Measurements from ENCODE around the gene ADAMTS12. TPM values are rescaled to one million over a fixed set of nuclear protein-coding genes. Genes with fewer than 3 reads are reported as not detected.

ADAMTS12 gene
- total and polyA plus RNA-seq, 2 of the 8 experiments (the other 6 are each of a cell fraction or from before 2014, with no cell fraction given): 6.4 to 12.8 TPM

DNA sequence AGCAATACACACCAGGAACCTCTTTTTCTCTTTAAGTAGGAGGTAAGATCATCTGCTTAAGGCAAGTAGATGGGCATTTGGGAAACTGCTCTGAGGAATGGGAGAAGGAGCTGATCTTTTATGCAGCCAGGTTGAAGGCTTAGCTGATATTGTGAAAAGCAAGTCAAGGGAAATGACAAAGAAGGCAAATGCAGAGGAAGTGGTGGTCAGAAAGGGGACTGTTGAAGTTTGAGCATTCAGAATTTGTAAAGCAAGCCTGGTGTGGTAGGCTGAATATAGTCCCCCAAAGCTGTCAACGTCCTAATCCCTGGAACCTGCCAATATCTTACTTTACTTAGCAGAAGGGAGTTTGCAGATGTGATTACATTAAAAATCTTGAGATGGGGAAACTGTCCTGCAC, 128.9 kb downstream of the ADAMTS12 start:
- no peaks in the 10 kb centered on the region for H4K20me1 ChIP-seq (replicated peaks in 1 of 2; ENCODE audit: control insufficient read depth in 1 of 2, insufficient read depth in 2 of 2, low read length in 2 of 2)
- H2AK5ac ChIP-seq (ENCODE audit: low read depth, low read length): peak overlapping the region; percentile 27; the same call in 1 of the 2 replicates
- H3K23me2 ChIP-seq (ENCODE audit: low read depth, low read length): no peaks in the 10 kb centered on the region
- H3K9ac ChIP-seq (replicated peaks in 1 of 4; ENCODE audit: extremely low read depth in 1 of 4, low read depth in 3 of 4, low read length in 3 of 4): no peak overlapping the region
- no peaks in the 10 kb centered on the region for H3K79me1 ChIP-seq (ENCODE audit: low read depth, low read length)
- ChIA-PET POLR2A (ENCODE audit: partially characterized antibody) (no interaction called here), CTCF (ENCODE audit: partially characterized antibody) (interaction anchor here (1.1 kb wide), 2 partner anchors 17 to 198 kb away, joined by 3 read pairs; no protein-coding TSS in a partner anchor)
- H2BK20ac ChIP-seq (ENCODE audit: low read length): no peak overlapping the region
- WGBS, 2 experiments (ENCODE audit: extremely low coverage in 1 of 2, insufficient coverage in 1 of 2, insufficient read length in 1 of 2, insufficient replicate concordance in 2 of 2, low coverage in 1 of 2, low lambda C conversion rate in 2 of 2, missing lambda C conversion rate in 1 of 2): 67% methylated on average over 1 of the region's 1 CpG; no CpG with 5 or more reads in 1 of the 2 experiments
- no peaks in the 10 kb centered on the region for H3K9me3 ChIP-seq (ENCODE audit: insufficient read depth in 2 of 2, low read depth in 1 of 2, low read length in 1 of 2)
- no peak overlapping the region for H3K27ac ChIP-seq (ENCODE audit: low read depth, low read length)
- DNase-seq (ENCODE audit: low read depth in 1 of 2, low spot score in 2 of 2): no peak
- TF ChIP-seq YY1 (IDR thresholded peaks at IDR 0.05; ENCODE audit: low read depth, low read length) (no peak), KDM1A (IDR thresholded peaks at IDR 0.05; ENCODE audit: borderline replicate concordance, low read length) (no peak), EP300 (IDR thresholded peaks at IDR 0.05; ENCODE audit: borderline replicate concordance in 1 of 2, low read depth in 2 of 2, low read length in 2 of 2) (no peak), ZNF274 (IDR thresholded peaks at IDR 0.05; ENCODE audit: borderline replicate concordance, extremely low read depth, low read length) (no peak), GTF2F1 (IDR thresholded peaks at IDR 0.05; ENCODE audit: borderline replicate concordance, low read depth, low read length) (no peak), BACH1 (IDR thresholded peaks at IDR 0.05; ENCODE audit: low read length) (no peak), RBBP5 (IDR thresholded peaks at IDR 0.05; ENCODE audit: borderline replicate concordance, low read depth, low read length) (no peak), TCF12 (IDR thresholded peaks at IDR 0.05; ENCODE audit: low read depth, low read length) (no peak), JUN (IDR thresholded peaks at IDR 0.05; ENCODE audit: low read depth, low read length) (no peak), GABPA (IDR thresholded peaks at IDR 0.05; ENCODE audit: borderline replicate concordance, insufficient read depth, low read length) (no peak)
- TF ChIP-seq, protein P1, sequence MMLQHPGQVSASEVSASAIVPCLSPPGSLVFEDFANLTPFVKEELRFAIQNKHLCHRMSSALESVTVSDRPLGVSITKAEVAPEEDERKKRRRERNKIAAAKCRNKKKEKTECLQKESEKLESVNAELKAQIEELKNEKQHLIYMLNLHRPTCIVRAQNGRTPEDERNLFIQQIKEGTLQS (IDR thresholded peaks at IDR 0.05; ENCODE audit: insufficient read depth, low read depth, low read length): no peak
- no peak overlapping the region for H3K56ac ChIP-seq (replicated peaks; ENCODE audit: insufficient read length, low read depth, low read length)
- no peaks in the 10 kb centered on the region for H3K27me3 ChIP-seq (replicated peaks in 1 of 4; ENCODE audit: control insufficient read depth in 3 of 4, extremely low read depth in 1 of 4, insufficient read depth in 3 of 4, low read length in 3 of 4)
- H3K23ac ChIP-seq (ENCODE audit: insufficient read length): no peak overlapping the region
- no peak overlapping the region for H2BK12ac ChIP-seq (ENCODE audit: low read depth, low read length)
- H4K91ac ChIP-seq (replicated peaks; ENCODE audit: insufficient read length, low read length): no peak overlapping the region
- H2BK5ac ChIP-seq (ENCODE audit: low read depth, low read length): 0 out of 2 replicates have a peak overlapping the region, but pooled peaks have one; percentile 4
- no peak for FAIRE-seq
- H3K4me1 ChIP-seq (replicated peaks in 1 of 4; ENCODE audit: control insufficient read depth in 3 of 4, insufficient read depth in 4 of 4, low read length in 3 of 4): peaks cover 4 to 18% (median 11%) of the 10 kb centered on the region in 4 experiments; a peak in 5 of 7 replicates
- H3K14ac ChIP-seq (ENCODE audit: insufficient read length): no peak overlapping the region
- no peak overlapping the region for H3K18ac ChIP-seq (ENCODE audit: extremely low read depth, low read length)
- H4K5ac ChIP-seq (ENCODE audit: insufficient read length, low read depth, low read length): no peak overlapping the region
- H3K4me2 ChIP-seq (ENCODE audit: insufficient read depth in 1 of 2, low read depth in 2 of 2, low read length in 2 of 2): no peak overlapping the region
- no peak overlapping the region; the same call in 1 of the 2 replicates for H2BK15ac ChIP-seq (ENCODE audit: low read length)
- H3K4ac ChIP-seq (replicated peaks; ENCODE audit: insufficient read length, low read depth, low read length): no peak overlapping the region
- no peak overlapping the region for H4K8ac ChIP-seq (ENCODE audit: extremely low read depth, insufficient read depth, low read length)
- H2AFZ ChIP-seq (ENCODE audit: low read length): no peak overlapping the region
- no peak overlapping the region for H2BK120ac ChIP-seq (replicated peaks; ENCODE audit: low read depth, low read length)
- no peaks in the 10 kb centered on the region; a peak in 1 of 4 replicates for H3K79me2 ChIP-seq (ENCODE audit: control insufficient read depth in 1 of 2, insufficient read depth in 2 of 2, low read length in 2 of 2)
- H3K36me3 ChIP-seq (ENCODE audit: control insufficient read depth in 2 of 4, insufficient read depth in 4 of 4, low read length in 3 of 4): no peaks in the 10 kb centered on the region
- H3K4me3 ChIP-seq (ENCODE audit: extremely low read depth in 1 of 4, insufficient read depth in 2 of 4, low read depth in 3 of 4, low read length in 4 of 4): no peak overlapping the region

Measured in H1 (cell line).